GM19395 (cell line): Measurements from ENCODE around the gene CATSPER3.
"Not testable (repeated sequence)": the region's sequence is repeated elsewhere in the genome, so short reads cannot be mapped to it uniquely, and the experiment has no call there.

Experiments
- ATAC-seq: cut with Tn5 transposase; IDR thresholded peaks from one replicate; pipeline ENCODE4 v1.9.1; 2021; ENCODE audit warnings: mild to moderate bottlenecking, moderate library complexity; ENCODE audit not compliant: unreplicated experiment

The CATSPER3 gene

GRCh38 chr5:134969166-134969565, 1.5 kb downstream of the CATSPER3 start:
- ATAC-seq: no peak

- no peak for ATAC-seq
Observed at GRCh38 chr5:134975078-134975715, 7.5 kb downstream of the CATSPER3 start.

GRCh38 chr5:134975843-134976242, 8.1 kb downstream of the CATSPER3 start:
- ATAC-seq: no peak

GRCh38 chr5:134976841-134977240, 9.1 kb downstream of the CATSPER3 start:
- ATAC-seq: no peak

- no peak for ATAC-seq
Observed at GRCh38 chr5:134979416-134979815, 11.7 kb downstream of the CATSPER3 start.

- no peak for ATAC-seq
Observed at GRCh38 chr5:134982230-134982629, 14.5 kb downstream of the CATSPER3 start.

- ATAC-seq: no peak
Observed at GRCh38 chr5:134989266-134989830, 21.6 kb downstream of the CATSPER3 start.

- ATAC-seq: not testable (repeated sequence)
Observed at GRCh38 chr5:134990183-134990582, 22.5 kb downstream of the CATSPER3 start.

- ATAC-seq: no peak
Observed at GRCh38 chr5:134992148-134992547, 24.4 kb downstream of the CATSPER3 start.

GRCh38 chr5:134993161-134993560, 25.5 kb downstream of the CATSPER3 start:
- ATAC-seq: no peak

GRCh38 chr5:134994560-134995156, 27.0 kb downstream of the CATSPER3 start:
- ATAC-seq: no peak

- no peak for ATAC-seq
Observed at GRCh38 chr5:134995850-134996402, 28.2 kb downstream of the CATSPER3 start.

- no peak for ATAC-seq
Observed at GRCh38 chr5:134997015-134997414, 29.3 kb downstream of the CATSPER3 start.

GRCh38 chr5:134998068-134998467, 30.4 kb downstream of the CATSPER3 start:
- ATAC-seq: not testable (repeated sequence)

- ATAC-seq: no peak
Observed at GRCh38 chr5:135004376-135004775, 36.7 kb downstream of the CATSPER3 start.

GRCh38 chr5:135005076-135005475, 37.4 kb downstream of the CATSPER3 start:
- no peak for ATAC-seq

GRCh38 chr5:135007305-135007704, 39.6 kb downstream of the CATSPER3 start:
- ATAC-seq: no peak

- no peak for ATAC-seq
Observed at GRCh38 chr5:135007749-135008363, 40.1 kb downstream of the CATSPER3 start.

- no peak for ATAC-seq
Observed at GRCh38 chr5:135008556-135008955, 40.8 kb downstream of the CATSPER3 start.

- ATAC-seq: no peak
Observed at GRCh38 chr5:135008981-135009735, 41.5 kb downstream of the CATSPER3 start.
